Smooth muscle cell (in vitro differentiated cells): Measurements from ENCODE around the gene LRRC36. TPM values are rescaled to one million over a fixed set of nuclear protein-coding genes. Genes with fewer than 3 reads are reported as not detected.

Experiments used
- DNase-seq: peaks from one replicate; lab custom pipeline; 2025; ENCODE audit not compliant: unreplicated experiment; lab: John Stamatoyannopoulos, UW
- H2AFZ ChIP-seq: fragments of 200-600 bp; sonication (generic); 2 replicates; pipeline ENCODE4 v1.6.0; 2016; ENCODE audit warnings: antibody characterized with exemption, low read depth, mild to moderate bottlenecking
- H3F3A ChIP-seq: fragments of 200-600 bp; sonication (generic); 2 replicates; pipeline ENCODE4 v1.6.0; 2017; ENCODE audit warnings: antibody characterized with exemption, low read depth
- H3K27ac ChIP-seq: fragments of 200-600 bp; sonication (generic); 2 replicates; pipeline ENCODE4 v1.5.1; 2016; ENCODE audit warnings: low read depth, mild to moderate bottlenecking
- H3K27me3 ChIP-seq: fragments of 200-600 bp; sonication (generic); 2 replicates; pipeline ENCODE4 v1.6.1; 2016; ENCODE audit warnings: low read depth, mild to moderate bottlenecking
- H3K36me3 ChIP-seq: fragments of 200-600 bp; sonication (generic); 2 replicates; pipeline ENCODE4 v1.5.1; 2016; ENCODE audit warnings: low read depth
- H3K4me1 ChIP-seq: fragments of 200-600 bp; sonication (generic); 2 replicates; pipeline ENCODE4 v1.5.1; 2016; ENCODE audit warnings: low read depth
- H3K4me2 ChIP-seq: fragments of 200-600 bp; sonication (generic); 2 replicates; pipeline ENCODE4 v1.6.0; 2016; ENCODE audit warnings: mild to moderate bottlenecking
- H3K4me3 ChIP-seq: fragments of 200-600 bp; sonication (generic); 2 replicates; pipeline ENCODE4 v1.5.1; 2016; ENCODE audit warnings: mild to moderate bottlenecking
- H3K79me2 ChIP-seq: fragments of 200-600 bp; sonication (generic); 2 replicates; pipeline ENCODE4 v1.6.0; 2016; ENCODE audit warnings: low read depth, mild to moderate bottlenecking
- H3K9ac ChIP-seq: fragments of 200-600 bp; sonication (generic); 2 replicates; pipeline ENCODE4 v1.6.0; 2016; ENCODE audit warnings: low read depth
- H3K9me3 ChIP-seq: fragments of 200-600 bp; sonication (generic); replicated peaks from 2 replicates; pipeline ENCODE4 v1.5.1; 2016; ENCODE audit warnings: low read depth
- H4K20me1 ChIP-seq: fragments of 200-600 bp; sonication (generic); 2 replicates; pipeline ENCODE4 v1.6.0; 2016; ENCODE audit warnings: low read depth
- WGBS: methylation state at CpG from one replicate; pipeline ENCODE4 v1.1.7; 2016; ENCODE audit warnings: low lambda C conversion rate; 5-methylcytosine and 5-hydroxymethylcytosine counted together
- polyA plus RNA-seq: library from polyadenylated mRNA; unstranded; fragments of >200 nt; fragmentation: Nextera tagmentation; extraction: Ambion mirVana; gene quantifications from 2 replicates; pipeline ENCODE4 v1.2.1, GENCODE V29; 2016
- small RNA-seq: library from RNA; depleted of rRNA; stranded (forward); fragments of <200 nt; gene quantifications from one replicate; pipeline ENCODE3, GENCODE V24; 2014
- total RNA-seq: library from RNA; depleted of rRNA; stranded (reverse); fragments of >200 nt; gene quantifications from 2 replicates; pipeline ENCODE4 v1.2.3, GENCODE V29; 2014
- TF ChIP-seq, protein P1 (sequence below): fragments of 200-600 bp; sonication (generic); IDR thresholded peaks from 2 replicates; pipeline ENCODE4 v1.5.1; 2017; ENCODE audit warnings: borderline replicate concordance, mild to moderate bottlenecking, antibody characterized with exemption; ENCODE audit not compliant: insufficient read depth, poor library complexity, severe bottlenecking

The LRRC36 gene
- total and polyA plus RNA-seq, 2 experiments from 2014 or later, result 0.24 TPM; not detected in 1

DNA sequence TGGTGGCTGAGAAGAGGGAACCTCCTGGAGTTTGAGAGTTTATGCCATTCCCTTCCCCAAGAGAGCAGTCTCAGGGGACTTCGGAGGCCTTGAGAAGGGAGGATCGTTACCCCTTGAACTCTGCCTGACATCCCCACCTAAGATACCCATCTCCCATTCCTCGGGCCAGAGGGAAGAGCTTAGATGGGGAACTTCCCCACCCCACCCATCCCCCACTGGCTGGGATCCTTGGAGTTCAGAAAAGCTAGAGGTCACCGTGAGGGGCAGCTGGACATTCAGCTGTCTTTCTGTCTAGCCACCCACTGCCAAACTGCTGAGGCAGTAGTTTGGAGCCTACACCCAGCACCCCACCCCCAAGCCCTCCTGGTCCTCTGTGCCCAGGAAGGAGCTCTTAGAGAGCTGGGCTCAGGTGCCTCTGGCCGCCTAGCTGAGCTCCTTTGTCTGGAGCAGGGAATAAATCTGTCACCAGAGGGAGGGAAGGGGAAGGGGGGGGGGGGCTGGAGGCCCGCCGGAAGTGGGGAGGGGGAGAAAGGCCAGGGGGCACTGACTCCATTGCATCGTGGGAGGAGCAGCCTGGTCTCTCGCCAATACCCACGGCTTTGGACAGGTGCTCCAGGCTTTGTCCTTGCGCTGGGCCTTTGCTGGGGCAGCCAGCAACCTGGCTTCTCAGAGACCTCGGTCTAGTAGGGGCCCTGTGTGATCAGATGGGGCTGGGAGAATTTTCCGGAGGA, 105.3 kb downstream of the LRRC36 start:
- H3K27ac ChIP-seq, result no peak overlapping the region
- H3K9ac ChIP-seq, result no peak overlapping the region
- H3K4me1 ChIP-seq, result peaks cover 10% of the 10 kb centered on the region
- peaks cover under 1% of the 10 kb centered on the region for H4K20me1 ChIP-seq
- H3K4me2 ChIP-seq, result peak overlapping the region; percentile 83
- no peaks in the 10 kb centered on the region for H3K9me3 ChIP-seq
- H3F3A ChIP-seq, result no peaks in the 10 kb centered on the region
- peaks cover 43% of the 10 kb centered on the region for H3K27me3 ChIP-seq
- WGBS, result 23% methylated on average over 12 of the region's 13 CpGs
- no peak overlapping the region for H2AFZ ChIP-seq
- peak overlapping the region; percentile 45 for H3K4me3 ChIP-seq
- H3K36me3 ChIP-seq, result no peaks in the 10 kb centered on the region
- DNase-seq, result no peak
- TF ChIP-seq, protein P1, sequence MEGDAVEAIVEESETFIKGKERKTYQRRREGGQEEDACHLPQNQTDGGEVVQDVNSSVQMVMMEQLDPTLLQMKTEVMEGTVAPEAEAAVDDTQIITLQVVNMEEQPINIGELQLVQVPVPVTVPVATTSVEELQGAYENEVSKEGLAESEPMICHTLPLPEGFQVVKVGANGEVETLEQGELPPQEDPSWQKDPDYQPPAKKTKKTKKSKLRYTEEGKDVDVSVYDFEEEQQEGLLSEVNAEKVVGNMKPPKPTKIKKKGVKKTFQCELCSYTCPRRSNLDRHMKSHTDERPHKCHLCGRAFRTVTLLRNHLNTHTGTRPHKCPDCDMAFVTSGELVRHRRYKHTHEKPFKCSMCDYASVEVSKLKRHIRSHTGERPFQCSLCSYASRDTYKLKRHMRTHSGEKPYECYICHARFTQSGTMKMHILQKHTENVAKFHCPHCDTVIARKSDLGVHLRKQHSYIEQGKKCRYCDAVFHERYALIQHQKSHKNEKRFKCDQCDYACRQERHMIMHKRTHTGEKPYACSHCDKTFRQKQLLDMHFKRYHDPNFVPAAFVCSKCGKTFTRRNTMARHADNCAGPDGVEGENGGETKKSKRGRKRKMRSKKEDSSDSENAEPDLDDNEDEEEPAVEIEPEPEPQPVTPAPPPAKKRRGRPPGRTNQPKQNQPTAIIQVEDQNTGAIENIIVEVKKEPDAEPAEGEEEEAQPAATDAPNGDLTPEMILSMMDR, result no peak
- no peaks in the 10 kb centered on the region for H3K79me2 ChIP-seq

GRCh38 chr16:67432506-67432890, 105.9 kb downstream of the LRRC36 start:
- no peak overlapping the region for H2AFZ ChIP-seq
- no peaks in the 10 kb centered on the region for H3K36me3 ChIP-seq
- peaks cover 4% of the 10 kb centered on the region for H4K20me1 ChIP-seq
- no peak overlapping the region for H3K27ac ChIP-seq
- no peak overlapping the region for H3K9ac ChIP-seq
- H3K4me3 ChIP-seq, result no peak overlapping the region
- no peaks in the 10 kb centered on the region for H3K9me3 ChIP-seq
- H3K4me2 ChIP-seq, result no peak overlapping the region
- H3F3A ChIP-seq, result no peaks in the 10 kb centered on the region
- peaks cover 43% of the 10 kb centered on the region for H3K27me3 ChIP-seq
- 69% methylated on average over 5 of the region's 5 CpGs for WGBS
- no peaks in the 10 kb centered on the region for H3K79me2 ChIP-seq
- DNase-seq, result no peak
- TF ChIP-seq, protein P1, result no peak
- H3K4me1 ChIP-seq, result peaks cover 10% of the 10 kb centered on the region

DNA sequence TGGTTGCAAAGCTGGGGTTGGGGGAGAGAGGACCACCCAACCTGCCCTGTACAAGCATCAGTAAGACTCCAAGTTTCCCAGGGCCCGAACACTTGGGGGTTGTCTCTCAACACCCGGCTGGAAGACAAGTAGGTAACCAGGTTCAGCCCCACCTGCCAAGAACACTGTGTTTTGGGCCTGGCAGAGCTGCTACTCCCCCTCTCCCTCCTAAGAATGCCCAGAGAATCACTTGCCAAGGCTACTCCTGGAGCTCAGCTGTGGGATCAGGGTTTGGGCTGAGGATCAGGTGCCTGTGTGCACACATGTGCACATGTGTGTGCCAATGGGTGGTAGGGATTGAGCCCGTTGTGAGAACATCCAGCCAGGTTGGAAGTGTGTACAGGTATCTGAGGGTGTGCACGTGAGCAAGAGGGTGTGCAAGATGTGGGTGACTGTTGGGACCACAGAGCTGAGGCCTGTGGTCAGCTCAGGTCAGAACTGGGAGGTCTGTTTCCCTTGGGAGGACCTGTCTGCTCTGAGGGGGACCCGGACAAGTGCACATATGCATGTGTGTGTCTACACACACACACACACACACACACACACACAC, 106.6 kb downstream of the LRRC36 start:
- Histone ChIP-seq H2AFZ (no peak overlapping the region), H3K9me3 (no peaks in the 10 kb centered on the region), H3K27ac (no peak overlapping the region), H3K4me2 (no peak overlapping the region), H3F3A (no peaks in the 10 kb centered on the region), H3K27me3 (peaks cover 43% of the 10 kb centered on the region), H3K36me3 (no peaks in the 10 kb centered on the region), H3K4me1 (peaks cover 10% of the 10 kb centered on the region), H4K20me1 (peaks cover 4% of the 10 kb centered on the region), H3K79me2 (no peaks in the 10 kb centered on the region), H3K9ac (no peak overlapping the region), H3K4me3 (no peak overlapping the region)
- TF ChIP-seq, protein P1, result no peak
- WGBS, result 90% methylated on average over 4 of the region's 5 CpGs
- DNase-seq, result no peak

Small RNAs within 50 kb of the gene (small RNA-seq; reads per million reads assigned to genes)
- gene RNU1-123P, result not detected

Other genes starting within 250 kb of the LRRC36 start
- gene PHAF1, start 216.9 kb upstream of the LRRC36 start, total RNA-seq, result 15.5 and 30.2 TPM in 2 replicates
- 15.5 and 24.5 TPM in 2 replicates for gene PHAF1, start 216.9 kb upstream of the LRRC36 start, polyA plus RNA-seq
- 29.9 and 30.7 TPM in 2 replicates for gene B3GNT9, start 175.8 kb upstream of the LRRC36 start, total RNA-seq
- gene B3GNT9, start 175.8 kb upstream of the LRRC36 start, polyA plus RNA-seq, result 35.5 and 39.3 TPM in 2 replicates
- 11.8 and 12.5 TPM in 2 replicates for gene TRADD, start 166.9 kb upstream of the LRRC36 start, total RNA-seq
- gene TRADD, start 166.9 kb upstream of the LRRC36 start, polyA plus RNA-seq, result 27.2 and 35.4 TPM in 2 replicates
- gene FBXL8, start 166.9 kb upstream of the LRRC36 start, total RNA-seq, result 1.9 and 7.7 TPM in 2 replicates
- 12.0 and 13.5 TPM in 2 replicates for gene FBXL8, start 166.9 kb upstream of the LRRC36 start, polyA plus RNA-seq
- 2.9 and 6.1 TPM in 2 replicates for gene HSF4, start 162.1 kb upstream of the LRRC36 start, total RNA-seq
- 2.9 and 3.9 TPM in 2 replicates for gene HSF4, start 162.1 kb upstream of the LRRC36 start, polyA plus RNA-seq
- 13.9 and 33.0 TPM in 2 replicates for gene NOL3, start 156.3 kb upstream of the LRRC36 start, total RNA-seq
- 36.4 and 47.8 TPM in 2 replicates for gene NOL3, start 156.3 kb upstream of the LRRC36 start, polyA plus RNA-seq
- 24.0 and 31.8 TPM in 2 replicates for gene MATCAP1, start 142.9 kb upstream of the LRRC36 start, total RNA-seq
- gene MATCAP1, start 142.9 kb upstream of the LRRC36 start, polyA plus RNA-seq, result 24.7 and 28.5 TPM in 2 replicates
- not detected in 2 replicates for gene EXOC3L1, start 136.7 kb upstream of the LRRC36 start, total RNA-seq
- gene EXOC3L1, start 136.7 kb upstream of the LRRC36 start, polyA plus RNA-seq, result 0.51 and 0.84 TPM in 2 replicates
- 50.1 and 53.8 TPM in 2 replicates for gene E2F4, start 134.7 kb upstream of the LRRC36 start, total RNA-seq
- 49.9 and 60.9 TPM in 2 replicates for gene E2F4, start 134.7 kb upstream of the LRRC36 start, polyA plus RNA-seq
- gene ELMO3, start 127.7 kb upstream of the LRRC36 start, total RNA-seq, result 3.8 and 6.7 TPM in 2 replicates
- gene ELMO3, start 127.7 kb upstream of the LRRC36 start, polyA plus RNA-seq, result 2.2 and 7.8 TPM in 2 replicates
- gene TMEM208, start 99.7 kb upstream of the LRRC36 start, total RNA-seq, result 45.4 and 56.9 TPM in 2 replicates
- 156 and 171 TPM in 2 replicates for gene TMEM208, start 99.7 kb upstream of the LRRC36 start, polyA plus RNA-seq
- 7.2 and 16.0 TPM in 2 replicates for gene FHOD1, start 79.3 kb upstream of the LRRC36 start, total RNA-seq
- 23.3 and 30.5 TPM in 2 replicates for gene FHOD1, start 79.3 kb upstream of the LRRC36 start, polyA plus RNA-seq
- 2.1 and 3.8 TPM in 2 replicates for gene SLC9A5, start 77.8 kb upstream of the LRRC36 start, total RNA-seq
- gene SLC9A5, start 77.8 kb upstream of the LRRC36 start, polyA plus RNA-seq, result 6.9 and 9.1 TPM in 2 replicates
- gene PLEKHG4, start 47.3 kb upstream of the LRRC36 start, total RNA-seq, result 3.9 and 27.0 TPM in 2 replicates
- gene PLEKHG4, start 47.3 kb upstream of the LRRC36 start, polyA plus RNA-seq, result 2.7 and 9.9 TPM in 2 replicates
- 0.04 TPM in 1 of 2 replicates, not detected in the other for gene KCTD19, start 74 bp upstream of the LRRC36 start, total RNA-seq
- gene KCTD19, start 74 bp upstream of the LRRC36 start, polyA plus RNA-seq, result 0.49 and 0.59 TPM in 2 replicates
- gene TPPP3, start 66.7 kb downstream of the LRRC36 start, total RNA-seq, result 1.9 TPM in 2 replicates
- gene TPPP3, start 66.7 kb downstream of the LRRC36 start, polyA plus RNA-seq, result 1.3 and 2.7 TPM in 2 replicates
- gene ZDHHC1, start 89.7 kb downstream of the LRRC36 start, total RNA-seq, result 7.1 and 7.9 TPM in 2 replicates
- 14.2 and 15.7 TPM in 2 replicates for gene ZDHHC1, start 89.7 kb downstream of the LRRC36 start, polyA plus RNA-seq
- not detected in 2 replicates for gene HSD11B2, start 104.3 kb downstream of the LRRC36 start, total RNA-seq
- not detected in 2 replicates for gene HSD11B2, start 104.3 kb downstream of the LRRC36 start, polyA plus RNA-seq
- 74.7 and 96.8 TPM in 2 replicates for gene ATP6V0D1, start 154.3 kb downstream of the LRRC36 start, total RNA-seq
- gene ATP6V0D1, start 154.3 kb downstream of the LRRC36 start, polyA plus RNA-seq, result 114 and 128 TPM in 2 replicates
- gene AGRP, start 156.7 kb downstream of the LRRC36 start, total RNA-seq, result not detected in 2 replicates
- gene AGRP, start 156.7 kb downstream of the LRRC36 start, polyA plus RNA-seq, result not detected in 2 replicates
- gene RIPOR1, start 202.0 kb downstream of the LRRC36 start, total RNA-seq, result 10.7 and 26.6 TPM in 2 replicates
- gene RIPOR1, start 202.0 kb downstream of the LRRC36 start, polyA plus RNA-seq, result 47.3 and 57.2 TPM in 2 replicates
- gene CTCF, start 235.7 kb downstream of the LRRC36 start, total RNA-seq, result 32.4 and 37.3 TPM in 2 replicates
- gene CTCF, start 235.7 kb downstream of the LRRC36 start, polyA plus RNA-seq, result 28.4 and 34.8 TPM in 2 replicates